GM19463 (cell line): ENCODE data around the gene TM7SF3.
"Not testable (repeated sequence)": the region's sequence is repeated elsewhere in the genome, so short reads cannot be mapped to it uniquely, and the experiment has no call there.

Experiments
- ATAC-seq: cut with Tn5 transposase; IDR thresholded peaks from one replicate; pipeline ENCODE4 v1.9.1; 2021; ENCODE audit warnings: mild to moderate bottlenecking, moderate library complexity; ENCODE audit not compliant: unreplicated experiment

Gene TM7SF3

GRCh38 chr12:26982866-26983265, 31.3 kb downstream of the TM7SF3 start:
- no peak for ATAC-seq

DNA sequence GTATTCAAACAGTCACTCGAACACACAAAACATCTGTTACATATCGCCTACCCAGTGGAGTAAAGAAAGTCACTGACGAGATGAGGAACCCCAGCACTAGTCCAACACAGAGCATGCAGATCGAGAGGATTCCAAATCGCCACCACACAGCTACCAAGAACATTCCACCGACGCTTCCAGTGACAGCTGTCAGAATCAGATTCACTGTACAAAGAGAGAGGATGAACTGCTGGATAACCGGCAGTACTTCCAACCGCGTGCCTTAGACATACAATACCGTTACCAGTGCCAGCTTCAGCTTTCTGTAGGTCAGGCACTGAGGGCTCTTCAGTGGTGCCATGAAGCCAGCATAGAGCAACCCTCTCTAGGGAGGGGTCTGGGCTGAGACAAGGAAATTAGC, 34.5 kb downstream of the TM7SF3 start:
- ATAC-seq = no peak

DNA sequence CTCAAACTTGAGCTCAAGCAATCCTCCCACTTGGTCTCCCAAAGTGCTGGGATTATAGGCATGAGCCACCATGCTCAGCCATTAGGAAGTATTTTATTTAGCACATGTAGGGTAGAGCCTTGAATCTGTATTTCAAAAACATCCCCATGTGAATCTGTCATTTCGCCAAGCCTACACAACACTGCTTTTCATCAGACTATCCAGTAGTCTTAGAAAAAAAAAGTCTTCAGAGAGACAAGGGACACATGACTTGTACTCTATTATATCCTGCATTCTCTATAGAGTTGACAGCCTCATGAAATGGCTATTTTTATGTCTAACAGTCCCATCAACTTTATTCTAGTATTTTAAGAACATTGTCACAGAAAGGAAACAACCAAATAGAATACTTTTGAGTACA, 35.4 kb downstream of the TM7SF3 start:
- ATAC-seq = no peak

DNA sequence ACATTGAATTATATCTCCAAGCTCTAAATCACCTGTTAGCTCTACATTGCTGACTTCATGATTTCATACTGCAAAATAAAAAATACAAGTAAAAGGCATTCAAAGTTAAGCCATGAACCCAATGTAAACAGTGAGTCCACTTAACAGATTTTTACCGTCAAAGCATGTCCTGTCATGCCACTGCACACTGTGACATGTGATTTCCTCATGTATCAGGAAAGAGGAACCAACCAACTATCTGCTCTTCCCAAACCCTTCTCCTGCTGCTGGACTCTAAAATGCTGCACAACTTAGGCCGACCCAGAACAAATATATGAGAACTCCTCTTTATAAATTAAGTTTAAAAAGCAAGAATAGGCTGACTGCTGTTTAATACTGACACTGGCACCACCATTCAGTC, 37.5 kb downstream of the TM7SF3 start:
- ATAC-seq = no peak

- ATAC-seq = peak; percentile 100
These were observed 42.2 kb downstream of the TM7SF3 start for GRCh38 chr12:26971963-26972362.

DNA sequence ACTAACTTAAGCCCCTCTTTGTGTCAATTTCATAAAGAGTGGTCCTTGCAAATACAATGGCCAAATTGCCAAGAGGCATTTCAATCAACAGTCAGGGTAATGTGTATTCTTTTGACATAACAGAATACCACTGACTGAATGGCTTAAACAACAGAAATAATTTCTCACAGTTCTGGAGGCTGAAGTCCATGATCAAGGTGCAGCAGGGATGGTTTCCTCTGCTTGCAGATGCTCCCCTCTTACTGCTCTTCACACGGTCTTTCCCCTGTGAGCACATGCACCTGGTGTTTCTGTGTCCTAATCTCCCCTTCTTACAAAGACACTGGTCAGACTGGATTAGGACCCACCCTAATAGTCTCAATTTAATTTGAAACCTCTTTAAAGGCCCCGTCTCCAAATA, 44.0 kb downstream of the TM7SF3 start:
- no peak for ATAC-seq

GRCh38 chr12:26966842-26967241, 47.3 kb downstream of the TM7SF3 start:
- ATAC-seq = no peak

- ATAC-seq = no peak
These were observed 50.8 kb downstream of the TM7SF3 start for GRCh38 chr12:26963413-26963812.

GRCh38 chr12:26961803-26962202, 52.4 kb downstream of the TM7SF3 start:
- ATAC-seq = no peak

DNA sequence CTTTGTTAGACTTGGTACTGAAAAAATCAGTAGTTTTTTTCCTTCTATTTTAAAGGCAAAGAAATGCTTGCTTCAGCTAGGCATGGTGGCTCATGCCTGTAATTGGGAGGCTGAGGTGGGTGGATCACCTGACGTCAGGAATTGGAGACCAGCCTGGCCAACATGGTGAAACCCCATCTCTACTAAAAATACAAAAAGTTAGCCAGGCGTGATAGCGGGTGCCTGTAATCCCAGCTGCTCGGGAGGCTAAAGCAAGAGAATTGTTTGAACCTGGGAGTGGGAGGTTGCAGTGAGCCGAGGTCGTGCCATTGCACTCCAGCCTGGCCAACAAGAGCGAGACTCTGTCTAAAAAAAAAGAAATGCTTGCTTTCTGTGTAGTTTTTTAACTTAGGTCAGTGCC, 52.8 kb downstream of the TM7SF3 start:
- not testable (repeated sequence) for ATAC-seq

- ATAC-seq = no peak
These were observed 60.2 kb downstream of the TM7SF3 start for GRCh38 chr12:26954027-26954426.

- no peak for ATAC-seq
These were observed 60.7 kb downstream of the TM7SF3 start for GRCh38 chr12:26953447-26953846.

DNA sequence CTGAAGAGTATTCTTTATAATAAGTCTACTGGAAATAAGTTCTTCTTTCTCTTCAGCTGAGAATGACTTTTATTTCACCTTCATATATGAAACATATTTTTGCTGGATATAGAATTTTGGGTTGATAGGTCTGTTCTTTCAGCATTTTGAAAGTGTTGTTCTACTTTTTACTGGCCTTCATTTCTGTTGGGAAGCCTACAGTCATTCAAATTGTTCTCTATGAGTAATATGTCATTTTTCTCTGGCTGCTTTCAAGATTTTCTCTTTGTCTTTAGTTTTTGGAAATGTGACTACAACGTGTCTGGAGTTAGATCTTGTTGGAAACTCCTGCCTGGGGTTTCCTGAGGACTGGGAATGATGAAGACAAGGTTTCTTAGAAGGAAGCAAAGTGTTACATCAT, 65.9 kb downstream of the TM7SF3 start:
- no peak for ATAC-seq

GRCh38 chr12:26941215-26941594, 73.0 kb downstream of the TM7SF3 start:
- ATAC-seq = no peak

DNA sequence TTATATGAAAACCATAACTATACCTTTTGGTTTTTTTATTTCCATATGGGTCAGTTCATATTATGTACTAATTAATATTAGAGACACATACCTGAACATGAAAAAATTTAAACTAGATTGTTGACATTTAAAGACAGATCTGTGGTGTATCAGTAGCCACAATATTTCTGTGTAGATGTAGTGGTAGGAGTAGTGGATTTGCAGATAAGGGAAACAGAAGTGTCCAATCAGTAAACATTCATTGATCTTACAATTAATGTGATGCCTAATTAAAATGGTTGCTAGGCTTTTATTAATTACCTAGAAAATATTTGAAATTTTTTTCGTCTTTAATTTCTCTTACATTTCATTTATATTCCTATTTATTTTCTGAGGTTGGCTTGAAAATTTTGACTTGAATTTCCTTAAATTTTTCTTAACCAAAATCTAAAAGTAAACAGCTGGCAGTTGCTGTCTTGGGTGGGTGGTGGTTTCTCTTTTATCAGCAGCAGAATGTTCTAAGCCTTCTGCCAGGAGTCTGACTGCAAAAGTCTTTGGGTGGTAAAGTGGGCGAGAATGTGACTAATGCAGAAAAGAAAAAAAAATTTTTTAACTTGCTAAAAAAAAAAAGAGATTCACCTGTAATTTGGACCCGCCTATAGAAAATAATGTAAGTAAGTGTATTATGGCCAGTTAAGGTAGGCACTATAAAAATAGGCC, 73.5 kb downstream of the TM7SF3 start:
- ATAC-seq = no peak

GRCh38 chr12:26939953-26940352, 74.2 kb downstream of the TM7SF3 start:
- no peak for ATAC-seq

GRCh38 chr12:26939192-26939832, 74.9 kb downstream of the TM7SF3 start:
- ATAC-seq = no peak

- peak; percentile 10 for ATAC-seq
These were observed 75.5 kb downstream of the TM7SF3 start for GRCh38 chr12:26938701-26939062.

DNA sequence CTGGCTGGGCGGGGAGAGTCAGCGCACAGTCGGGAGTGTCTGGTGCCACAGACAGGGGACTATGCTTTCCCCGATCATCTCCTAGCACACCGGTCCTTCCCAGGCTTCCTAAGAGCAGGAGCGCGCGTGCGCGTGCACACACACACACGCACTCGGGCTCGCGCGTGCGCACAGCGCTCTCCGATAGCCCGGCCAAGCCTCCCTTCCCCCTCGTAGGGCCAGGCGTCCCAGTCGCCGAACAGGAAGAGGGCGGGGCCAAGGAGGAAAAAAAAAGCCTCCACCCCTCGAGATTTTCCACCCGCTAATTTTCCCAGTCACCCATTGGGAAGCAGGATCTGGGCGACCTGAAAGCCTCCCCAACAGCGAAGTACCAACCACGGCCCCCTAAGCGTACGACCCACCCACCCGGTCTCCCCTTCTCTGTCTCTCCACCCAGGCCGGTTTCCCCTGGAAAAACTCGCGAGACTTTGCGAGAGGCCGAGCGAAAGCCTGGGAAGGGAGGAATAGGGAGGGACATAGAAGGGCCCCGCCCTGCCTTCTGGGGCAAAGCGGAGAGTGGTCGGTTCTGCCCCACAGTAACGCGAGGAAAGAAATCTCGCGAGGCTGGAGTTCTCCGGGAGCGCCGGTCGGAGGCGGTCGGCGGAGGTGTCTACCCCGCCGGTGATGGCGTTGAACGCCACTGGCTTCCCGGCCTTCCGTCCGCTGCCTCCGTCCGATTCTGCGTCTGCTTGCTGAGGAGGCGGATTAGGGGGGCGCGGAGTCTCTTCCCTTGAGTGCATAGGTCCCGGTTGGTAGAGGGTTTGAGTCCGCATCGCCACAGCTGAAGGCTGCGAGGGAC, 76.1 kb downstream of the TM7SF3 start, which contains the start of the genes FGFR1OP2 and INTS13:
Gene FGFR1OP2 (plus strand): TSS at position 608 of the 838 bp plus-strand sequence. CDS start 15,689 bp downstream, outside the sequence.
Gene INTS13 (minus strand): TSS at position 119 of the 838 bp plus-strand sequence. CDS start 1,178 bp downstream, outside the sequence.
- peak; percentile 84 for ATAC-seq

DNA sequence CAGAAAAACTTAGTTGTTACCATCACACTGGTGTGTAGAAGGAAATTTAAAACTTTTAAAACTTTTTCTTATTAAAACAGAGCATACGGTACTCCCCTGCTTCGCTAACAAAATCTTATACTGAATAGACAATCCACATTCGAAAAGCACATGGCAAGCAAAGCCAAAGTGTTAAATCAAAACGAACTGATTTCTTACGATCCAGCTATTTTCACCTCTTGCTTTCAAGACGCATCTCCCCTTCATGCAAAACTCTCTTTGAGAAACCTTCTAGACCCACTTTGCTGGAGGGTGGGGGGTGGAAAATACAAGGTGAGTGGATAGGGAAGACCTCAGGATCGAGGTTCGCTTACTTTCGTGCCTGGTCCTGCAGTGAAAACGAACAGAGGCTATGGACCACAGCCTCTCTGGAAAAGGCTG, 76.7 kb downstream of the TM7SF3 start:
- no peak for ATAC-seq

GRCh38 chr12:26936559-26937442, 77.4 kb downstream of the TM7SF3 start:
- ATAC-seq = no peak
